Stomach (tissue), 9 donors: Measurements from ENCODE around the gene AQP12B. TPM values are rescaled to one million over a fixed set of nuclear protein-coding genes. Genes with fewer than 3 reads are reported as not detected.

Experiments
- DNase-seq, 2 donors: peaks; one replicate each; pipeline versions ENCODE4 v3.0.0 to v3.0.0-alpha.2; 2013 to 2019
- H3K27ac ChIP-seq, 5 donors: fragments of 200-600 bp in 4 of 5; sonication (generic) in 4 of 5; one replicate each; pipeline ENCODE4 v1.5.1; 2013 to 2019; ENCODE audit warnings: mild to moderate bottlenecking in 1 of 5, moderate library complexity in 1 of 5
- H3K27me3 ChIP-seq, 3 donors: fragments of 200-600 bp; sonication (generic); one replicate each; pipeline ENCODE4 v1.5.1; 2017 to 2019; ENCODE audit warnings: mixed run types in 1 of 3
- H3K36me3 ChIP-seq, 4 donors: fragments of 200-600 bp; sonication (generic); 1 replicate in 3 of 4; 2 replicates in 1 of 4; pipeline ENCODE4 v1.5.1; 2016 to 2019
- H3K4me1 ChIP-seq, 4 donors: fragments of 200-600 bp; sonication (generic); one replicate each; pipeline ENCODE4 v1.5.1; 2016 to 2019
- H3K4me3 ChIP-seq, 4 donors: fragments of 200-600 bp; sonication (generic) in 3 of 4; one replicate each; pipeline ENCODE4 v1.5.1; 2016 to 2019; ENCODE audit warnings: mild to moderate bottlenecking in 1 of 4
- H3K9me3 ChIP-seq, 4 donors: fragments of 200-600 bp; sonication (generic); one replicate each; pipeline ENCODE4 v1.5.1; 2016 to 2019
- EP300 ChIP-seq: sonication (generic); formaldehyde crosslinking; IDR thresholded peaks from one replicate; pipeline ENCODE4 v1.6.1; 2017; ENCODE audit warnings: antibody characterized with exemption
- POLR2A ChIP-seq, 4 donors: fragments of 450-650 bp; IDR thresholded peaks; one replicate each; pipeline ENCODE4 v1.6.1; 2016; ENCODE audit warnings: antibody characterized with exemption in 4 of 4, control low read depth in 2 of 4, mild to moderate bottlenecking in 1 of 4, moderate library complexity in 1 of 4
- POLR2AphosphoS5 ChIP-seq, 3 donors: sonication (generic); formaldehyde crosslinking; IDR thresholded peaks; one replicate each; pipeline ENCODE4 v1.6.1; 2016; ENCODE audit warnings: antibody characterized with exemption in 3 of 3
- WGBS, 5 donors: extraction: QIAGEN DNeasy Blood & Tissue Kit in 3 of 5; methylation state at CpG; one replicate each; pipeline versions ENCODE4 v1.1.5 to v1.1.7; 2013 to 2018; 5-methylcytosine and 5-hydroxymethylcytosine counted together
- intact Hi-C: fragments of 100-400 bp; cut with DNase I; formaldehyde crosslinking; loops from one replicate; pipeline ENCODE4 v1.15.1; 2023; ENCODE audit warnings: low total_unique reads
- polyA plus RNA-seq, 3 donors: library from polyadenylated mRNA; stranded (reverse); fragments of 200-250 nt; gene quantifications; one replicate each; pipeline ENCODE4 v1.2.3, GENCODE V29; 2013
- total RNA-seq, 5 donors: library from RNA; depleted of rRNA; stranded (reverse); fragments of >200 nt; gene quantifications; one replicate each; pipeline versions ENCODE4 v1.1.0 to v1.2.3, GENCODE V29; 2014 to 2016
- TF ChIP-seq, protein P1 (sequence below), 7 experiments: fragments of 450-650 bp in 4 of 7; fragments of 200-600 bp in 3 of 7; sonication (generic) in 3 of 7; IDR thresholded peaks; one replicate each; pipeline ENCODE4 v1.5.1; 2016 to 2019; ENCODE audit warnings: antibody characterized with exemption in 7 of 7, control low read depth in 2 of 7, mild to moderate bottlenecking in 1 of 7
- donor health status: healthy with polysubstance abuse.
- donor health status: Bipolar disorder and iron deficiency.
- donor health status: healthy.

AQP12B gene
- total and polyA plus RNA-seq, 8 donors = 0.46 to 0.89 TPM; not detected in 6

DNA sequence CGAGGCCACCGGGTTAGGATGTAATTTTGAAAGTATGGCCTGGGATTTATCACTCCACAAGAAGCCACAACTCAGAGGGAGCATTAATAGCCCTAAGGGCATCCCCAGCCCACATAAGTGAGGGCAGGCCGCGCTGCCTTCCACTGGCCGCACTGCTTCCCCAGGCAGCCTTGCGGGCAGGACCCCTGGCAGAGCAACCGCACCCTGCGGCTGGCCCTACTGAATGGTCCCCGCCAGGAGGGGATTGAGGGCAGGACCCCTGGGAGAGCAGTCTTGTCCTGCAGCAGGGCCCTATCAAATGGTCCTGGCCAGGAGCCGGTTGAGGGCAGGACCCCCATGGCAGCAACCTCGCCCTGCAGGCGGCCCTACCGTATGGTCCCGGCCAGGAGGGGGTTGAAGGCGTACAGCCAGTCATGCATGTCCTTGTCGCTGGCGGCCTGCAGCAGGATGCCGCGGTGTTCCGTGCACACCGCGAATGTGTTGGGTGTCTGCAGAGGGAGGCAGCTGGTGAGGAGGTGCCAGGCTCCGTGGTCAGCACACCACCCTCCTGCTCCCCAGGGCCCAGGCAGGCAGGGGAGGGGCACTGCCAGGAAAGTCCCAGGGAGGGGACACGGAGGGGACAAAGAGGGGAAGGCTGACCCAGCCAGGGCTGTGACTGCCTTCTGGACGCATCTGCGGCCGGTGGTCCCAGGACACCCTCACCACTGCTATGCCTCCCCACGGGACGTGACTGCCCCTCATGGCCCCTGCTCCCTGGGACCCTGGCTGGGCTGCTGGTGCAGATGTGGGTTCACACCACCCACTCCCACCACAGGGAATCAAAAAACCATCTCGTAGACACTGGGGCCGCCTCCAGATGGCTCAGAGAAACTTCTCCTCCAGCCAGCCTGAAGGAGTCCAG lies 35.2 kb upstream of the AQP12B start:
- WGBS, 5 donors = 80 to 90% (median 88%) methylated on average over 11 to 31 of the region's 31 CpGs
- TF ChIP-seq EP300 (no peak), POLR2A (IDR thresholded peaks at IDR 0.05) (no peak), POLR2AphosphoS5 (IDR thresholded peaks at IDR 0.05) (no peak)
- TF ChIP-seq, protein P1, sequence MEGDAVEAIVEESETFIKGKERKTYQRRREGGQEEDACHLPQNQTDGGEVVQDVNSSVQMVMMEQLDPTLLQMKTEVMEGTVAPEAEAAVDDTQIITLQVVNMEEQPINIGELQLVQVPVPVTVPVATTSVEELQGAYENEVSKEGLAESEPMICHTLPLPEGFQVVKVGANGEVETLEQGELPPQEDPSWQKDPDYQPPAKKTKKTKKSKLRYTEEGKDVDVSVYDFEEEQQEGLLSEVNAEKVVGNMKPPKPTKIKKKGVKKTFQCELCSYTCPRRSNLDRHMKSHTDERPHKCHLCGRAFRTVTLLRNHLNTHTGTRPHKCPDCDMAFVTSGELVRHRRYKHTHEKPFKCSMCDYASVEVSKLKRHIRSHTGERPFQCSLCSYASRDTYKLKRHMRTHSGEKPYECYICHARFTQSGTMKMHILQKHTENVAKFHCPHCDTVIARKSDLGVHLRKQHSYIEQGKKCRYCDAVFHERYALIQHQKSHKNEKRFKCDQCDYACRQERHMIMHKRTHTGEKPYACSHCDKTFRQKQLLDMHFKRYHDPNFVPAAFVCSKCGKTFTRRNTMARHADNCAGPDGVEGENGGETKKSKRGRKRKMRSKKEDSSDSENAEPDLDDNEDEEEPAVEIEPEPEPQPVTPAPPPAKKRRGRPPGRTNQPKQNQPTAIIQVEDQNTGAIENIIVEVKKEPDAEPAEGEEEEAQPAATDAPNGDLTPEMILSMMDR (IDR thresholded peaks at IDR 0.05) = no peak
- no peaks in the 10 kb centered on the region for H3K9me3 ChIP-seq
- intact Hi-C loops = no loop called here
- H3K27ac ChIP-seq = no peak overlapping the region
- no peak overlapping the region for H3K4me3 ChIP-seq
- no peaks in the 10 kb centered on the region for H3K27me3 ChIP-seq
- no peak for DNase-seq
- H3K4me1 ChIP-seq = no peaks in the 10 kb centered on the region
- no peaks in the 10 kb centered on the region for H3K36me3 ChIP-seq

DNA sequence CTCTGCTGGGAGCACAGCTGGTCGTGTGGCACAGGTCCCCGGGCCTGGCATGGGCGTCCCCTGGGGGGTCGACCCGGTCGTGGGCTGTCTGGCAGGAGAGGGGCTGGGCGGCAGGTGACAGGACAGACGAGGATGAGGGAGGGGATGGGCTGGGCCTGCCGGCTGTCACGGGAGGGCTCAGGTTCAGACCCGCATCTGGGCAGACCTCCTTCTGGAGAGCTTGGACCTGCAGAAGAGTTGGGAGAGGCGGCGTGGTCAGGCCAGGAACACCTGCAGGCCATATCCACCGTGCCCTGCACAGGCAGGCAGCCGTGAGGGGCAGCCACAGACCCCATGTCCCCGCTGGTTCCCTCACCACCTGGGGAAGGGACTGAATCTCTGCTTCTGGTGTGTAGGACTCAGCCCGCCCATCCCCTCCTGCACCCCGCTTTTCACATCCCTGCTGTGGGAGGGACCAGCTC lies 34.5 kb upstream of the AQP12B start:
- Histone ChIP-seq H3K4me3 (no peak overlapping the region), H3K4me1 (no peaks in the 10 kb centered on the region), H3K27ac (no peak overlapping the region), H3K9me3 (no peaks in the 10 kb centered on the region), H3K36me3 (no peaks in the 10 kb centered on the region), H3K27me3 (no peaks in the 10 kb centered on the region)
- intact Hi-C loops = no loop called here
- TF ChIP-seq POLR2AphosphoS5 (IDR thresholded peaks at IDR 0.05) (no peak), EP300 (no peak), POLR2A (IDR thresholded peaks at IDR 0.05) (no peak)
- TF ChIP-seq, protein P1 (IDR thresholded peaks at IDR 0.05) = no peak
- 77 to 86% (median 81%) methylated on average over 14 to 18 of the region's 18 CpGs for WGBS, 5 donors
- DNase-seq = no peak

DNA sequence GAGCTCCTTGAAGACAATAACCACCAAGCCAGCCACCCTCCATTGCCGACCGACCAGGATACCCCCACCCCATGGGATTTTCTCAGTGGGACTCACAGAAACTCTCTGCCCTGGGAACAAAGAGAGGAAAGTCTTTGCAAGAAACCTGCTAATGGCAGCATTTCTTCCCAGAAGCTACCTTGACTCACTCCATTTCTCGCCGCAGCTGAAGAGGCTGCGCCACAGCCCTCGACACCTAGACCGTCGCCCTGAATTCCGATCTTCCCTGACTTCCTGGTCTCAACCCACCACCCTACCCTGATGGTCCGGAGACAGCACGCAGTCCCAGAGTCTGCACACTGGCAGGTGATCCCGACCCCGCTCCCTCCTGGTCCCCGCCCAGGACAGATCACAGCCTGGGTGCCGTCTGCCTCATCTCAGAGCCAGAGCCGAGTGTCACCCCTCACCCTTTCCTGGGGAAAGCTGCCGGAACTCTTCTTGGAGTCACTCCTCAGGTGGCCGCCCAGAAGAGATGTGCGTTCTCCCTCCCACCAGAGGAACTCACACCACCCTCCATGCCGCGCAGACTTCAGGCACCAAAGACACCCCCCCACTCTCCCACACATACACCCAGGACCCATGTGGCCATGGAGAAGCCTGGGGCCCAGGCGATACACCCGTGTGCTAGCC lies 33.6 kb upstream of the AQP12B start:
- DNase-seq = no peak
- no peak for TF ChIP-seq POLR2A (IDR thresholded peaks at IDR 0.05)
- no peak for TF ChIP-seq POLR2AphosphoS5 (IDR thresholded peaks at IDR 0.05)
- TF ChIP-seq EP300 = no peak
- 89 to 91% (median 90%) methylated on average over 20 to 23 of the region's 23 CpGs for WGBS, 5 donors
- Histone ChIP-seq H3K4me1 (no peaks in the 10 kb centered on the region), H3K9me3 (no peaks in the 10 kb centered on the region), H3K27ac (no peak overlapping the region), H3K27me3 (peaks cover 0 to 6% (median 0%) of the 10 kb centered on the region in 3 donors), H3K4me3 (no peak overlapping the region), H3K36me3 (no peaks in the 10 kb centered on the region)
- intact Hi-C loops = no loop called here

DNA sequence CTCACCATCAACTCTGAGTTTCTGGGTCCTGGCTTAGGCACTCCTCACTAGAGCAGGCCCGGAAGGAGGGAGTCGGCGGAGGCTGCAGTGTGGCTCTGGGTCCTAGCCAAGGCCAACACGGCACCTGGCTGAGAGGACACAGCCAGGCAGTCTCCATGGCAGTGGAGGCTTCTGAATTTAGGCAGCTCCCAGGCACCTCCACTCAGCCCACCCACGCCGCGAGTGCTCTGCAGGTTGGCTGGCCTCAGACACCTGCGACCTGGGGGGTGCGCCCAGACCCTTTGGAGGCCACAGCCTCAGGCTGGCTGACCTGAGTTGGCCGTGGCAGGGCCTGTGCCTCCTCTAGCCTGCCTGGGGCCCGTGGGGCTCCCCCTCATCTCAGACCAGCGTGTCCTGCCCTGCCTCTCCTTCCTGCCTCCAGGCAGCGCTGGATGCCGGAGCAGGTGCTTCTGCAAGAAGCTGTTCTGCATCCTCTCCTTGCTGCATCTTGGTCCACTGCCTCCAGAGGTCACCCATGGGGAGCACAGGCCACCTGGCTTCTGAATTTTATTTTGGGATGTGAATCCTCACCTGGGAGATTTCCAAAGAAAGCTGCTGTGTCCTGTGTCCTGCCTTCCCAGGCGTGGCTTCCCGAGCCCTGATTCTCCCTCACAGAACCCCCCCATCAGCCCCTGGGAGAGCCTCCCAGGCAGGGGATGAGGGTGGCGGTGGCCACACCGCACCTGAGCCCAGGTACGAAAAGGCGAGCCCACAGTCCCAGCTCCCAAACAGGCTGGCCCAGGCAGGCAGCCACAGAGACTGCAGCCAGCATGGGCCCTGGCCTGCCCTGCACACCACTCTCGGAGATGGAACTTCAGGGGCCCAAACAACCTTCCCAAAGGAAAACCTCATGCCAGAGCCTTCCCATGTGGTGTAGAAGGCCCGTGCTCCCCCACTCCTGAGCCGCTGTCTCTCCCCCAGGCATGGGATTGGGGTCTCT lies 32.4 kb upstream of the AQP12B start:
- DNase-seq = no peak
- intact Hi-C loops = no loop called here
- Histone ChIP-seq H3K27me3 (peaks cover 0 to 10% (median 0%) of the 10 kb centered on the region in 3 donors), H3K27ac (no peak overlapping the region), H3K36me3 (no peaks in the 10 kb centered on the region), H3K9me3 (no peaks in the 10 kb centered on the region), H3K4me1 (no peaks in the 10 kb centered on the region), H3K4me3 (no peak overlapping the region)
- WGBS, 5 donors = 67 to 75% (median 69%) methylated on average over 15 to 23 of the region's 23 CpGs
- TF ChIP-seq, protein P1 (IDR thresholded peaks at IDR 0.05) = no peak
